ENCODE data around the gene USP9X.

GRCh38 chrX:41142130-41142910, 57.1 kb downstream of the USP9X start:
- TF ChIP-seq, protein P1, sequence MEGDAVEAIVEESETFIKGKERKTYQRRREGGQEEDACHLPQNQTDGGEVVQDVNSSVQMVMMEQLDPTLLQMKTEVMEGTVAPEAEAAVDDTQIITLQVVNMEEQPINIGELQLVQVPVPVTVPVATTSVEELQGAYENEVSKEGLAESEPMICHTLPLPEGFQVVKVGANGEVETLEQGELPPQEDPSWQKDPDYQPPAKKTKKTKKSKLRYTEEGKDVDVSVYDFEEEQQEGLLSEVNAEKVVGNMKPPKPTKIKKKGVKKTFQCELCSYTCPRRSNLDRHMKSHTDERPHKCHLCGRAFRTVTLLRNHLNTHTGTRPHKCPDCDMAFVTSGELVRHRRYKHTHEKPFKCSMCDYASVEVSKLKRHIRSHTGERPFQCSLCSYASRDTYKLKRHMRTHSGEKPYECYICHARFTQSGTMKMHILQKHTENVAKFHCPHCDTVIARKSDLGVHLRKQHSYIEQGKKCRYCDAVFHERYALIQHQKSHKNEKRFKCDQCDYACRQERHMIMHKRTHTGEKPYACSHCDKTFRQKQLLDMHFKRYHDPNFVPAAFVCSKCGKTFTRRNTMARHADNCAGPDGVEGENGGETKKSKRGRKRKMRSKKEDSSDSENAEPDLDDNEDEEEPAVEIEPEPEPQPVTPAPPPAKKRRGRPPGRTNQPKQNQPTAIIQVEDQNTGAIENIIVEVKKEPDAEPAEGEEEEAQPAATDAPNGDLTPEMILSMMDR (IDR thresholded peaks at IDR 0.05): no peak
- no peak for TF ChIP-seq POLR2AphosphoS5 (IDR thresholded peaks at IDR 0.05)

Data from breast epithelium (tissue), 3 donors.